ENCODE results near the gene NPIPB6.

- TF ChIP-seq POLR2A (IDR thresholded peaks at IDR 0.05) (no peak), CTCF (IDR thresholded peaks at IDR 0.05) (no peak), EP300 (IDR thresholded peaks at IDR 0.05) (no peak)
Measured at GRCh38 chr16:28309811-28310311, 53.4 kb downstream of the NPIPB6 start.
